Stimulated activated effector memory CD8-positive, alpha-beta T cell treated with anti-CD3 and anti-CD28 coated beads, Interleukin-12 subunit alpha, Interleukin-12 subunit beta, amount 100 ng/mL, for 72 hours (primary cell): ENCODE data around the gene MRPL40.

Experiments used
- ATAC-seq: fragments of 150-1000 bp; cut with Tn5 transposase; 2 replicates; pipeline ENCODE4 v1.10.0; 2021
- DNase-seq, 2 donors: peaks; one replicate each; pipeline ENCODE4 v3.0.0; 2021 to 2022; ENCODE audit warnings: low spot score in 2 of 2
- H3K27ac Mint-ChIP-seq: one replicate; pipeline ENCODE4 v1.8.0; 2022; ENCODE audit warnings: mild to moderate bottlenecking, mixed read lengths
- H3K36me3 Mint-ChIP-seq: one replicate; pipeline ENCODE4 v1.8.0; 2022; ENCODE audit warnings: mild to moderate bottlenecking, mixed read lengths
- H3K4me1 Mint-ChIP-seq: one replicate; pipeline ENCODE4 v1.8.0; 2022; ENCODE audit warnings: mixed read lengths
- H3K4me3 Mint-ChIP-seq: one replicate; pipeline ENCODE4 v1.8.0; 2022; ENCODE audit warnings: mild to moderate bottlenecking, mixed read lengths
- H3K9me3 Mint-ChIP-seq: one replicate; pipeline ENCODE4 v1.8.0; 2022; ENCODE audit warnings: mixed read lengths

MRPL40 gene

GRCh38 chr22:19401483-19401882 is 30.9 kb upstream of the MRPL40 start:
- Mint-ChIP-seq H3K27ac (peak overlapping the region; percentile 24), H3K9me3 (no peaks in the 10 kb centered on the region), H3K4me1 (no peaks in the 10 kb centered on the region), H3K4me3 (no peak overlapping the region), H3K36me3 (peaks cover 90% of the 10 kb centered on the region)
- DNase-seq (no peak), ATAC-seq (no peak)

GRCh38 chr22:19402642-19403191 is 29.6 kb upstream of the MRPL40 start:
- Mint-ChIP-seq H3K4me1 (no peaks in the 10 kb centered on the region), H3K36me3 (peaks cover 90% of the 10 kb centered on the region), H3K4me3 (no peak overlapping the region), H3K9me3 (no peaks in the 10 kb centered on the region), H3K27ac (no peak overlapping the region)
- DNase-seq: no peak
- no peak for ATAC-seq

DNA sequence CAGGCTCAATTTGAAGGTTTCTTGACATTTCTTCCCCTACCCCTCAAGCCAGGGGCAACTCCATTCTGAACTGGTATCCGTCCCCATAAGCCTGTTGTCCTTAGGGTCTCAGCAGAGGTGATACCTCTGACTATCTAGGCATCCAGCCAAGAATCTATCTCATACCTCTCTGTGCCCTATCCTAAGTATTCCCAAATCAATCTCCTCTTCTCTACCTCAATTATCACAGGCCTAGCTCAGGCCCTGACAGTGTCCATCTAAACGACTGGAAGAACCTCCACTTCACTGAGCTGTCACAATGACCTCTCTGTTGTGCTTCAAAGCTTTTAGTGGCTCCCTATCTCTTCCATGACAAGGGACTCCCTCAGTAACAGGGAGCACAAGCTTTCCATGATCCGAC is 27.7 kb upstream of the MRPL40 start:
- H3K36me3 Mint-ChIP-seq: peaks cover 91% of the 10 kb centered on the region
- H3K4me3 Mint-ChIP-seq: no peak overlapping the region
- H3K27ac Mint-ChIP-seq: peak overlapping the region; percentile 12
- DNase-seq (no peak), ATAC-seq (no peak)
- no peaks in the 10 kb centered on the region for H3K4me1 Mint-ChIP-seq
- H3K9me3 Mint-ChIP-seq: no peaks in the 10 kb centered on the region

GRCh38 chr22:19405133-19405532 is 27.2 kb upstream of the MRPL40 start:
- Mint-ChIP-seq H3K9me3 (no peaks in the 10 kb centered on the region), H3K4me3 (no peak overlapping the region), H3K27ac (peak overlapping the region; percentile 12), H3K4me1 (no peaks in the 10 kb centered on the region), H3K36me3 (peaks cover 92% of the 10 kb centered on the region)
- DNase-seq (no peak), ATAC-seq (no peak)

DNA sequence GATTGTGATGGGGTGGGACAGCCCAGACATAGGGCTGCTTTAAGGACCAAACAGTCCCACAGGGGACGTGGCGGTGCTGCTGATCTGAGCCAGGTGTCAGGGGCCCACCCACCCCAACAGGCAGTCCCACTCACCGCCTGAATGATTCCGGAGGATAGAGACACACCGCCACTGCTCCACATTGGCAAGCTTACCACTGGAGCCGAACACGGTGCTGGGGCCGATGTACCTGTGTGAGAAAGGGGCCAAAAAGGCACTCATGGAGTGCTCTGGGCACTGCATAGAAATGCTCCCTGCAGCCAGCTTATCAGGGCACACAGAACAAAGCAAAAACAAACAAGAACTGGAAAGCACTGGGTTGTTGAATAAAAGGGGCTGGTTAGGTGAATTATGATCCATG is 26.7 kb upstream of the MRPL40 start:
- H3K27ac Mint-ChIP-seq: no peak overlapping the region
- no peaks in the 10 kb centered on the region for H3K4me1 Mint-ChIP-seq
- H3K4me3 Mint-ChIP-seq: no peak overlapping the region
- no peak for DNase-seq
- ATAC-seq: no peak
- no peaks in the 10 kb centered on the region for H3K9me3 Mint-ChIP-seq
- peaks cover 91% of the 10 kb centered on the region for H3K36me3 Mint-ChIP-seq

DNA sequence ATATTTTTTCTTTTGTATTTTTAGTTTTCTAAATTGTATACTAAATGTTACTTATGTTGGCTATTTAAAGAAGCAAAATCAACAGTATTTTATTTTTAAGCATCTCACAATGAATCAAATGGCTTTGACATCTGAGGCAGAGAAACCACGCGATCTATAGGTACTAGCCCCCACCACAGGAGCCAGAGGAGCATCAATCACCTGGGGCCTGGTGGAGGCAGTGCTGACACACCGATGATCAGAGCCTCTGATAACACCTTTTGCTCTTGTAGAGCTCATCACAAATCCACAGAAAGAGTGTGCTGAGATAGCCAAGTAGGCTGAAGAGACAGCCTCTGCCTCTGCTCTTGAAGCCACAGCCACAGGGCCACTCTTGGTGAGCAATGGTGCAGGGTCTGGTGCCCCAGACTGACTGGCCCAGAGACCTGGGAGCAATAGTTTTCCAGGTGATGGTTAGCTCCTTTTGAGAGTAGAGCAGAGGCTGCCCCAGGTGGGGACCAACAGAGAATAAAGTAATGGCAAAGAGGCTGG is 26.0 kb upstream of the MRPL40 start:
- DNase-seq (no peak), ATAC-seq (no peak)
- Mint-ChIP-seq H3K4me1 (peaks cover 5% of the 10 kb centered on the region), H3K4me3 (no peak overlapping the region), H3K36me3 (peaks cover 88% of the 10 kb centered on the region), H3K9me3 (no peaks in the 10 kb centered on the region), H3K27ac (no peak overlapping the region)

DNA sequence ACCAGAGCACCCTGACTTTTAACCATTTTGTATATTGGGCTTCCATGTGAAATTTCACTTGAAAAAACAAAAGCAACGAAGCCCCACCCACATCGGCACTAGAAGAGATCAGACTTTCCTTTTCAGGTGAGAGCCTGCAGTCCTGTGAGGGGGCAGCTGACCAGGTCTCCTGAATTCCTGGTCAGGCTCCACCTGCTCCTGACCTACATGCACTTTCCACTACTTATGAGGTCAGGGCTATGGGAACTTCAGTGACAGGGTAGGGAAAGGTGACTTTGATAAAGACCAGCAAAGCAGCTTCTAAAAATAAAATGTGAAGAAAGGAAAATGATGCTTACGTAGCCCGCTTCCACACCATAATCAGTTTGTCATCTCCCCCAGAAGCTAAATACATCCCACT is 25.5 kb upstream of the MRPL40 start:
- ATAC-seq: no peak
- Mint-ChIP-seq H3K4me3 (no peak overlapping the region), H3K4me1 (peaks cover 10% of the 10 kb centered on the region), H3K36me3 (peaks cover 84% of the 10 kb centered on the region), H3K9me3 (no peaks in the 10 kb centered on the region), H3K27ac (peak overlapping the region; percentile 17)
- no peak for DNase-seq

DNA sequence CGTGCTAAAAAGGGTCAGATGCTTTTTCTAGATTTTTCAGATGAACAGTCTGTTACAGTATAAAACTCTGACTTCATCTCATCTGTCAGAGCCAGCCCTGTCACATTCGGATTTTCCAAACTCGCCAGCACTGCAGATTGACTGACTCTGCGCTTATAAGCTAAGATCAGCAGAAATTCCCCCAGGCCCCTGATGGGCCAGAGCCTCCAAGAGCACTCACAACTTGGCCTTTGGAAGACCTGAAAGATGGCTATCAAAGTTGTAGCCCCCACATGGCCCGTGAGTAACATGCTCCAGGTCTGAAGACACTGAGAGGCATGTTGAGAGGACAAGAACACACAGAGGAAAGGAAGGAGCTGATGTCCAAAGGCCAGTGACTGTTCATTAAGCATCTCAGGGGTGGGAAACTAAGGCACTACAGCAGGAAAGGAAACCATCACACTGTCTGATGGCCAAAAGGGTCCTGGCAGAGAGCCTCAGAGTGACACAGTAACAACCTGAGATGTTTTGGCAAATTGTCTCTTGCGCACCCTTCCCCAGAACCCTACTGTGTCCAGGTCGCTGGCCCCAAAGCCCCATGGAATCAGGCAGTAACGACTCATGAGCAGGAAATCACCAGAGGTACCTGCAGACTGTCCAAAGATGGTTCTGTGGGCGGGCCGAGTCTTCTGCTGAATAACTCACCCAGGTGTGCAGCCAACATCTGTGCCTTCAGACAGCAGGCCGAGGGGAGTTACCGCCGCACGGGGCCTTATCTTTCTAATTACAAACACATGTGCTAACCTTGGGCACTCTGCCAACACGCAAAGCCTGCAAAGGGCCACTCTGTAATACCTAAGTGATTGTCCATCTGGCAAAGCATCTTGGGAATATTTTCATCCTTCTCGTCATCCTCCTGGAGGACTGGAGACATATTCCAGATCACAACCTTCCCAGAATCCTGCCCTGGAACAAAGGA is 24.4 kb upstream of the MRPL40 start:
- peaks cover 74% of the 10 kb centered on the region for H3K36me3 Mint-ChIP-seq
- ATAC-seq: no peak
- peaks cover 20% of the 10 kb centered on the region for H3K4me1 Mint-ChIP-seq
- peak overlapping the region; percentile 17 for H3K27ac Mint-ChIP-seq
- no peak overlapping the region for H3K4me3 Mint-ChIP-seq
- H3K9me3 Mint-ChIP-seq: no peaks in the 10 kb centered on the region
- no peak for DNase-seq

- no peak overlapping the region for H3K4me3 Mint-ChIP-seq
- H3K9me3 Mint-ChIP-seq: no peaks in the 10 kb centered on the region
- peak overlapping the region; percentile 72 for H3K27ac Mint-ChIP-seq
- peaks cover 60% of the 10 kb centered on the region for H3K36me3 Mint-ChIP-seq
- peaks cover 36% of the 10 kb centered on the region for H3K4me1 Mint-ChIP-seq
- ATAC-seq (no peak), DNase-seq (no peak)
Observed at GRCh38 chr22:19410941-19411689, 21.2 kb upstream of the MRPL40 start.

DNA sequence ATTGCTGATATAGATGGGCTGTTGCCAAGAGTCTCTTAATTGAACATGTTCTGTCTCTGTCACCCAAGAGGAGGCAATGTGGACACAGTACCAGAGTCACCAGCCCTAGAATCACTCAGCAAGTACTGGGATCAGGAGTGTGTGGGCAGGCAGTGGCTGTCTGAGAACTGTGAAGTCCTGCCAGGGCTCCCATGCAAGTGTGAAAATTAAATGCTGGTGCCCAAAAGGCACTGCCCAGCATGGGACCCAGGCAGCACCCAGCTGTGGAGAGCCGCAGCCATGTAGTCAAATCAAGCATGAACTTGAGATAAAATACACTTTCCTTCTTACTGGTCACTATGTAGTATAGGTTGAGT is 20.7 kb upstream of the MRPL40 start:
- H3K36me3 Mint-ChIP-seq: peaks cover 57% of the 10 kb centered on the region
- DNase-seq (no peak), ATAC-seq (peak; percentile 70)
- H3K4me1 Mint-ChIP-seq: peaks cover 38% of the 10 kb centered on the region
- no peak overlapping the region for H3K4me3 Mint-ChIP-seq
- no peaks in the 10 kb centered on the region for H3K9me3 Mint-ChIP-seq
- peak overlapping the region; percentile 72 for H3K27ac Mint-ChIP-seq

GRCh38 chr22:19412478-19412877 is 19.9 kb upstream of the MRPL40 start:
- H3K9me3 Mint-ChIP-seq: no peaks in the 10 kb centered on the region
- peaks cover 49% of the 10 kb centered on the region for H3K36me3 Mint-ChIP-seq
- ATAC-seq (no peak), DNase-seq (no peak)
- H3K4me3 Mint-ChIP-seq: no peak overlapping the region
- H3K4me1 Mint-ChIP-seq: peaks cover 43% of the 10 kb centered on the region
- peak overlapping the region; percentile 75 for H3K27ac Mint-ChIP-seq

DNA sequence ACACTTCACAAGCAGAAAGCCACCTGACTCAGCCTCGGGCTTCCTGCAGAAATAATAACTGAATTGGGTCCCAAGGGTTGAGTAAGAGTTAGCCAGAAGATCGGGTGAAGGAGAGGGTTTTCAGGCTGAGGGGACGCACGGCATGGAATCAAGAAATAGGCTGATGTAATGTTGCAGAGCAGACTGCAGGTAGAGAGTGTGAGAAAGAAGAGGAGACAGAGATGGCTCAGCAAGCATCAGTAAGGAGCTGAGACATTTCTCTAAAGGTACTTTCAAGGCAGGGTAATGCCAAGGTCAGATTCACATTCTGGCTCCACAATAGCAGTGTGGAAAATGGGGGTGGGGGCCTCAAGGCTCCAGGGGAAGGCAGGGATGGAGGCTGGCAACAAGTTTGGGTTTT is 19.4 kb upstream of the MRPL40 start:
- ATAC-seq (peak; percentile 46), DNase-seq (no peak)
- H3K4me3 Mint-ChIP-seq: no peak overlapping the region
- H3K9me3 Mint-ChIP-seq: no peaks in the 10 kb centered on the region
- H3K36me3 Mint-ChIP-seq: peaks cover 44% of the 10 kb centered on the region
- H3K27ac Mint-ChIP-seq: peak overlapping the region; percentile 75
- H3K4me1 Mint-ChIP-seq: peaks cover 46% of the 10 kb centered on the region

DNA sequence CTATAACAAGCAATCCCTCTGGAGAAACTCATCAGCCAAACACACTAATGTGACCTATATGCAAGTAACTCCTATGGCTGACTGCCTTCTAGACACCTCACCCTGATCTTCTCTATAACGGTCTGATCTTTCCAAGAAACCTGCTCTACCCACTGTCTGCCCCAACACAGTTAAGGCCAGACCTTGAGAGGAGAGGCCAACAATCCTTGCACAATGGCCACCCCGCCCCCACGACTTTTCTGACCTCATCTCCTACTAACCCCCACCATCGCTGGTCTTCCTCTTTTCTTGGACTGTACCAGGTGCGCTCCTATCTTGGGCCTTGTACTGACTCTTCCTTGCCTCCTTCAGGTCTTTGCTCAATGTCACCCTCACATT is 13.3 kb upstream of the MRPL40 start:
- H3K27ac Mint-ChIP-seq: peak overlapping the region; percentile 90
- ATAC-seq: peak; percentile 29
- no peak for DNase-seq
- H3K4me1 Mint-ChIP-seq: peaks cover 74% of the 10 kb centered on the region
- peak overlapping the region; percentile 52 for H3K4me3 Mint-ChIP-seq
- H3K9me3 Mint-ChIP-seq: no peaks in the 10 kb centered on the region
- H3K36me3 Mint-ChIP-seq: peaks cover 18% of the 10 kb centered on the region

GRCh38 chr22:19419464-19420178 is 12.7 kb upstream of the MRPL40 start:
- Mint-ChIP-seq H3K27ac (peak overlapping the region; percentile 90), H3K9me3 (no peaks in the 10 kb centered on the region), H3K4me3 (peak overlapping the region; percentile 52), H3K4me1 (peaks cover 72% of the 10 kb centered on the region), H3K36me3 (peaks cover 17% of the 10 kb centered on the region)
- DNase-seq (peak in 1 of 2 donors; percentile 67), ATAC-seq (peak; percentile 99)

- peaks cover 72% of the 10 kb centered on the region for H3K4me1 Mint-ChIP-seq
- H3K36me3 Mint-ChIP-seq: peaks cover 12% of the 10 kb centered on the region
- peak overlapping the region; percentile 90 for H3K27ac Mint-ChIP-seq
- ATAC-seq (no peak), DNase-seq (no peak)
- peak overlapping the region; percentile 52 for H3K4me3 Mint-ChIP-seq
- no peaks in the 10 kb centered on the region for H3K9me3 Mint-ChIP-seq
Observed at GRCh38 chr22:19420321-19420720, 12.0 kb upstream of the MRPL40 start.
